IMR-90 (cell line): ENCODE results near the gene DIP2A. TPM values are rescaled to one million over a fixed set of nuclear protein-coding genes. Genes with fewer than 3 reads are reported as not detected.

Experiments used
- ATAC-seq: fragments of 200-7000 bp; cut with Tn5 transposase; 2 replicates; pipeline ENCODE4 v1.9.1; 2020; ENCODE audit warnings: low read depth, mild to moderate bottlenecking, moderate library complexity
- BruUV-seq: library from RNA; stranded (reverse); fragments of 400-500 nt; replicated peaks from 2 replicates; lab custom pipeline; 2021; lab: Mats Ljungman, UMichigan
- CTCF ChIA-PET: fragments of 300-600 bp; formaldehyde crosslinking; extraction: SDS; loops from one replicate; lab custom pipeline; 2021; ENCODE audit warnings: antibody characterized with exemption; lab: Yijun Ruan, JAX
- POLR2A ChIA-PET: fragments of 300-600 bp; sonication (Branson Sonifier 250); formaldehyde crosslinking; loops from one replicate; lab custom pipeline; 2022; ENCODE audit warnings: antibody characterized with exemption; ENCODE audit not compliant: unreplicated experiment; lab: Charles Lee
- DNase-seq: peaks from one replicate; pipeline ENCODE4 v3.0.0; 2013
- H2AFZ ChIP-seq: replicated peaks from 2 replicates; pipeline ENCODE3; 2013; ENCODE audit warnings: low read length, mild to moderate bottlenecking; ENCODE audit not compliant: poor library complexity
- H2AK5ac ChIP-seq: 2 replicates; pipeline ENCODE4 v1.6.1; 2013; ENCODE audit warnings: low read depth, low read length, inconsistent platforms
- H2AK9ac ChIP-seq: replicated peaks from 2 replicates; pipeline ENCODE3; 2013; ENCODE audit warnings: mild to moderate bottlenecking, low read depth, low read length, moderate library complexity; ENCODE audit not compliant: poor library complexity
- H2BK120ac ChIP-seq: 2 replicates; pipeline ENCODE4 v1.6.1; 2013; ENCODE audit warnings: low read depth, low read length, inconsistent platforms
- H2BK15ac ChIP-seq: 3 replicates; pipeline ENCODE4 v1.6.1; 2013; ENCODE audit warnings: low read depth, low read length, inconsistent platforms
- H2BK20ac ChIP-seq: 2 replicates; pipeline ENCODE4 v1.6.1; 2013; ENCODE audit warnings: low read depth, mild to moderate bottlenecking, inconsistent platforms, low read length, moderate library complexity
- H2BK5ac ChIP-seq: 2 replicates; pipeline ENCODE4 v1.6.1; 2013; ENCODE audit warnings: mild to moderate bottlenecking, low read depth, low read length, inconsistent platforms; ENCODE audit not compliant: poor library complexity, severe bottlenecking
- H3K14ac ChIP-seq: replicated peaks from 2 replicates; pipeline ENCODE4 v1.6.1; 2013; ENCODE audit warnings: low read depth, low read length, inconsistent platforms
- H3K18ac ChIP-seq: 2 replicates; pipeline ENCODE4 v1.6.1; 2013; ENCODE audit warnings: low read depth, low read length, control low read depth
- H3K23ac ChIP-seq: 2 replicates; pipeline ENCODE4 v1.6.1; 2013; ENCODE audit warnings: low read depth, low read length, inconsistent platforms
- H3K27ac ChIP-seq: 2 replicates; pipeline ENCODE4 v1.5.1; 2013; ENCODE audit warnings: mild to moderate bottlenecking, control low read depth, low read length; ENCODE audit not compliant: insufficient read depth
- H3K27me3 ChIP-seq: 2 replicates; pipeline ENCODE4 v1.6.1; 2013; ENCODE audit warnings: low read length; ENCODE audit not compliant: control insufficient read depth, insufficient read depth
- H3K36me3 ChIP-seq: 2 replicates; pipeline ENCODE4 v1.6.1; 2013; ENCODE audit warnings: low read length, mixed read lengths; ENCODE audit not compliant: control insufficient read depth, insufficient read depth
- H3K4ac ChIP-seq: 2 replicates; pipeline ENCODE4 v1.6.1; 2013; ENCODE audit warnings: low read depth, low read length, inconsistent platforms
- H3K4me1 ChIP-seq: 2 replicates; pipeline ENCODE4 v1.6.1; 2013; ENCODE audit warnings: low read length, mixed read lengths; ENCODE audit not compliant: control insufficient read depth, insufficient read depth
- H3K4me2 ChIP-seq: 2 replicates; pipeline ENCODE4 v1.6.1; 2013; ENCODE audit warnings: low read depth, mild to moderate bottlenecking, control low read depth, low read length, moderate library complexity
- H3K4me3 ChIP-seq: 2 replicates; pipeline ENCODE4 v1.5.1; 2013; ENCODE audit warnings: low read depth, mild to moderate bottlenecking, control low read depth, low read length, moderate library complexity; ENCODE audit not compliant: insufficient read depth
- H3K56ac ChIP-seq: 2 replicates; pipeline ENCODE4 v1.6.1; 2013; ENCODE audit warnings: low read length, inconsistent platforms; ENCODE audit not compliant: insufficient read depth; ENCODE audit errors: extremely low read depth
- H3K79me1 ChIP-seq, 2 experiments: 2 replicates each; pipeline ENCODE4 v1.6.1; 2013; ENCODE audit warnings: low read length in 2 of 2, inconsistent platforms in 1 of 2, low read depth in 1 of 2
- H3K9ac ChIP-seq: 2 replicates; pipeline ENCODE4 v1.6.1; 2013; ENCODE audit warnings: low read depth, low read length, control low read depth
- H3K9me1 ChIP-seq: 2 replicates; pipeline ENCODE4 v1.6.1; 2013; ENCODE audit warnings: low read length, inconsistent platforms; ENCODE audit not compliant: insufficient read depth
- H3K9me3 ChIP-seq: 2 replicates; pipeline ENCODE4 v1.6.1; 2013; ENCODE audit warnings: low read length; ENCODE audit not compliant: control insufficient read depth, insufficient read depth
- H4K20me1 ChIP-seq: 2 replicates; pipeline ENCODE4 v1.6.1; 2013; ENCODE audit warnings: low read length, inconsistent platforms; ENCODE audit not compliant: insufficient read depth
- H4K5ac ChIP-seq: 2 replicates; pipeline ENCODE4 v1.6.1; 2013; ENCODE audit warnings: mild to moderate bottlenecking, low read depth, low read length, control low read depth
- H4K8ac ChIP-seq, 2 experiments: 2 replicates each; pipeline ENCODE4 v1.6.1; 2013; ENCODE audit warnings: low read depth in 2 of 2, low read length in 2 of 2, control low read depth in 1 of 2, inconsistent platforms in 1 of 2
- H4K91ac ChIP-seq: 2 replicates; pipeline ENCODE4 v1.6.1; 2013; ENCODE audit warnings: low read depth, low read length, inconsistent platforms; ENCODE audit not compliant: insufficient read depth
- BHLHE40 ChIP-seq: fragments of 150-350 bp; IDR thresholded peaks from 2 replicates; pipeline ENCODE4 v1.6.1; 2016; ENCODE audit warnings: mild to moderate bottlenecking, low read depth, low read length
- CHD1 ChIP-seq: IDR thresholded peaks from 2 replicates; pipeline ENCODE4 v1.6.1; 2012; ENCODE audit warnings: low read depth, low read length, improper control_type of control experiment
- FOS ChIP-seq: fragments of 150-350 bp; IDR thresholded peaks from 2 replicates; pipeline ENCODE4 v1.6.1; 2016; ENCODE audit warnings: low read depth, low read length
- MAFK ChIP-seq: IDR thresholded peaks from 2 replicates; pipeline ENCODE4 v1.6.1; 2012; ENCODE audit warnings: low read depth, low read length, improper control_type of control experiment
- RAD21 ChIP-seq: IDR thresholded peaks from 2 replicates; pipeline ENCODE4 v1.6.1; 2012; ENCODE audit warnings: low read length, improper control_type of control experiment
- RCOR1 ChIP-seq: IDR thresholded peaks from 2 replicates; pipeline ENCODE4 v1.6.1; 2012; ENCODE audit warnings: mild to moderate bottlenecking, low read length, improper control_type of control experiment; ENCODE audit not compliant: insufficient replicate concordance
- RFX5 ChIP-seq: IDR thresholded peaks from 2 replicates; pipeline ENCODE4 v1.8.0; 2012; ENCODE audit warnings: low read depth, mild to moderate bottlenecking, low read length, moderate library complexity
- SMC3 ChIP-seq: fragments of 150-350 bp; IDR thresholded peaks from 2 replicates; pipeline ENCODE4 v1.6.1; 2016; ENCODE audit warnings: low read depth, mild to moderate bottlenecking, antibody characterized with exemption, low read length, moderate library complexity
- WGBS, 2 experiments: methylation state at CpG; one replicate each; pipeline versions ENCODE4 v1.1.5 to v1.1.7; 2013; ENCODE audit warnings: missing lambda C conversion rate in 2 of 2; ENCODE audit not compliant: insufficient read length in 1 of 2; ENCODE audit errors: extremely low coverage in 2 of 2; 5-methylcytosine and 5-hydroxymethylcytosine counted together
- dilution Hi-C: fragments of 300-500 bp; cut with HindIII; formaldehyde crosslinking; loops from one replicate; pipeline ENCODE4 v1.14.3; 2018; ENCODE audit warnings: low sequenced_read_pairs; ENCODE audit not compliant: unreplicated experiment
- in situ Hi-C: fragments of 300-500 bp; cut with MboI; formaldehyde crosslinking; loops from 3 replicates; pipeline ENCODE4 v1.14.3; 2019; ENCODE audit warnings: low sequenced_read_pairs, inconsistent platforms, mixed read lengths
- intact Hi-C: fragments of 100-400 bp; cut with micrococcal nuclease; formaldehyde crosslinking; loops from 2 replicates; pipeline ENCODE4 v1.10.0; 2022
- polyA plus RNA-seq, 3 experiments: library from polyadenylated mRNA; depleted of rRNA; stranded (reverse); fragments of >200 nt; gene quantifications; 2 replicates each; pipeline ENCODE4 v1.2.3, GENCODE V29; 2012; ENCODE audit warnings: low replicate concordance in 1 of 3
- total RNA-seq: library from RNA; depleted of rRNA; stranded (reverse); fragments of >200 nt; gene quantifications from 2 replicates; pipeline ENCODE4 v1.2.3, GENCODE V29; 2012
- TF ChIP-seq, protein P1 (sequence below): fragments of 150-350 bp; IDR thresholded peaks from 2 replicates; pipeline ENCODE4 v1.6.1; 2016; ENCODE audit warnings: low read depth, mild to moderate bottlenecking, low read length, moderate library complexity, borderline replicate concordance
- TF ChIP-seq, protein P2 (sequence below): conservative IDR thresholded peaks from 2 replicates; pipeline ENCODE4 v1.5.1; 2012; ENCODE audit warnings: mild to moderate bottlenecking, low read depth, low read length, improper control_type of control experiment

The DIP2A gene
- total and polyA plus RNA-seq, 2 of the 4 experiments (the other 2 are of a cell fraction), result 17.9 to 24.3 TPM

DNA sequence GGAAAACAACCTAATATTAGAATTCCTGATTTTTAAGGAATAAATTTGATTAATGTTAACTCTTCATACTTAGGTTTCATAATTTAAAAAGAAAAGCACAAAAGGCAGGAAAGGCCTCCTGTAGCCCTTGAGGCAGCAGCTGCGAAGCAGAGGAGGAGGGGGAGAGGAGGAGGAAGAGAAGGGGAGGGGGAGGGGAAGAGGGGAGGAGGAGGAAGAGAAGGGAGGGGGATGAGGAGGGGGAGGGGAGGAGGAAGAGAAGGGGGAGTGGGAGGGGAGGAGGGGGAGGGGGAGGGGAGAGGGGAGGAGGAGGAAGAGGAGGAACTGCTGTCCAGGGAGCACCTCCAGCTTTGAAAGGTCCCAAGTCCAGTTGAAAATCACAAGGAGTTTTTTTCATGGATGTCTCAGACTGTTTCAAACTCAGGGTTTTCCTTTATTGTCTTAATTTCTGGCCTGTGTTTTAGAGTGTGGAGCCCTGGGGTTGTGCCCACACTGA is 35.1 kb upstream of the DIP2A start:
- no peaks in the 10 kb centered on the region for H3K4me1 ChIP-seq
- H3K18ac ChIP-seq, result no peak overlapping the region
- no peak overlapping the region for H4K8ac ChIP-seq
- POLR2A ChIA-PET, result no interaction called here
- H2AK5ac ChIP-seq, result no peak overlapping the region
- H2BK5ac ChIP-seq, result no peak overlapping the region
- no peak overlapping the region for H3K27ac ChIP-seq
- H4K5ac ChIP-seq, result no peak overlapping the region
- H3K14ac ChIP-seq, result no peak overlapping the region
- no peaks in the 10 kb centered on the region; a peak in 1 of 4 replicates for H3K79me1 ChIP-seq
- no peak overlapping the region for H4K91ac ChIP-seq
- no peaks in the 10 kb centered on the region for H3K9me3 ChIP-seq
- no peak overlapping the region for H3K23ac ChIP-seq
- H3K9me1 ChIP-seq, result no peaks in the 10 kb centered on the region
- no peak overlapping the region for H2BK15ac ChIP-seq
- H2BK120ac ChIP-seq, result no peak overlapping the region
- no peak for ATAC-seq
- no peak overlapping the region for H3K56ac ChIP-seq
- H2BK20ac ChIP-seq, result no peak overlapping the region
- BruUV-seq, result no TSS peak
- no peak overlapping the region for H2AFZ ChIP-seq
- WGBS, 2 experiments, result no CpG with 5 or more reads among the region's 1 CpG
- no peaks in the 10 kb centered on the region for H3K27me3 ChIP-seq
- no peak for DNase-seq
- dilution Hi-C loops, result no loop called here
- no peaks in the 10 kb centered on the region for H4K20me1 ChIP-seq
- H3K4me2 ChIP-seq, result no peak overlapping the region
- H3K4me3 ChIP-seq, result no peak overlapping the region
- H3K9ac ChIP-seq, result no peak overlapping the region
- intact Hi-C loops, result no loop called here
- H2AK9ac ChIP-seq, result no peak overlapping the region
- in situ Hi-C loops, result no loop called here
- H3K4ac ChIP-seq, result no peak overlapping the region
- TF ChIP-seq BHLHE40, result no peak
- TF ChIP-seq RCOR1, result no peak
- no peak for TF ChIP-seq FOS
- no peak for TF ChIP-seq CHD1
- TF ChIP-seq RAD21, result no peak
- TF ChIP-seq, protein P1, sequence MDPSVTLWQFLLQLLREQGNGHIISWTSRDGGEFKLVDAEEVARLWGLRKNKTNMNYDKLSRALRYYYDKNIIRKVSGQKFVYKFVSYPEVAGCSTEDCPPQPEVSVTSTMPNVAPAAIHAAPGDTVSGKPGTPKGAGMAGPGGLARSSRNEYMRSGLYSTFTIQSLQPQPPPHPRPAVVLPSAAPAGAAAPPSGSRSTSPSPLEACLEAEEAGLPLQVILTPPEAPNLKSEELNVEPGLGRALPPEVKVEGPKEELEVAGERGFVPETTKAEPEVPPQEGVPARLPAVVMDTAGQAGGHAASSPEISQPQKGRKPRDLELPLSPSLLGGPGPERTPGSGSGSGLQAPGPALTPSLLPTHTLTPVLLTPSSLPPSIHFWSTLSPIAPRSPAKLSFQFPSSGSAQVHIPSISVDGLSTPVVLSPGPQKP, result no peak
- TF ChIP-seq, protein P2, sequence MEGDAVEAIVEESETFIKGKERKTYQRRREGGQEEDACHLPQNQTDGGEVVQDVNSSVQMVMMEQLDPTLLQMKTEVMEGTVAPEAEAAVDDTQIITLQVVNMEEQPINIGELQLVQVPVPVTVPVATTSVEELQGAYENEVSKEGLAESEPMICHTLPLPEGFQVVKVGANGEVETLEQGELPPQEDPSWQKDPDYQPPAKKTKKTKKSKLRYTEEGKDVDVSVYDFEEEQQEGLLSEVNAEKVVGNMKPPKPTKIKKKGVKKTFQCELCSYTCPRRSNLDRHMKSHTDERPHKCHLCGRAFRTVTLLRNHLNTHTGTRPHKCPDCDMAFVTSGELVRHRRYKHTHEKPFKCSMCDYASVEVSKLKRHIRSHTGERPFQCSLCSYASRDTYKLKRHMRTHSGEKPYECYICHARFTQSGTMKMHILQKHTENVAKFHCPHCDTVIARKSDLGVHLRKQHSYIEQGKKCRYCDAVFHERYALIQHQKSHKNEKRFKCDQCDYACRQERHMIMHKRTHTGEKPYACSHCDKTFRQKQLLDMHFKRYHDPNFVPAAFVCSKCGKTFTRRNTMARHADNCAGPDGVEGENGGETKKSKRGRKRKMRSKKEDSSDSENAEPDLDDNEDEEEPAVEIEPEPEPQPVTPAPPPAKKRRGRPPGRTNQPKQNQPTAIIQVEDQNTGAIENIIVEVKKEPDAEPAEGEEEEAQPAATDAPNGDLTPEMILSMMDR, result no peak
- no peak for TF ChIP-seq MAFK
- no peak for TF ChIP-seq RFX5
- TF ChIP-seq SMC3, result no peak
- CTCF ChIA-PET, result no interaction called here
- peaks cover 42% of the 10 kb centered on the region for H3K36me3 ChIP-seq
